ENCODE measurements around the gene SPG21.

DNA sequence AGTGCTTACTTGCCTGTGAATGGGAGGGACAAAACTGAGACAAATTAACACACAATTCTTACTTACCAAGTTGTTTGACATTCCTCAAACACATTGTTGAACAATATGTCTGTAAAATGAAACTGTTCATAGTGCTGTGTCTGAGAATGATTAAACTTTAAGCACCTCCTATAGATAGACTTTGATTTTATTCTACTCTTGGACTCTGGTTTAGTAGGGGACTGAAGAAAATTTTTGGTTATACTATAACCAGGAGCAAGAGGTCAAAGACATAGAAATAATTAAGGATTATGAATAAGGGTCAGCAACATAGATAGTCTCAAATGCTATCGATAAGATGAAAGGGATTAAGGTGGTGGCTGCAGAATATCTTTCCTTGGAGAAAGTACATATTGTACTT is 47.6 kb upstream of the SPG21 start:
- TF ChIP-seq CTCF (IDR thresholded peaks at IDR 0.05; ENCODE audit: low read length) (no peak), EZH2 (IDR thresholded peaks at IDR 0.05; ENCODE audit: borderline replicate concordance, low read length) (no peak)
